ENCODE results near the gene IER5L.
"Not testable (repeated sequence)": the region's sequence is repeated elsewhere in the genome, so short reads cannot be mapped to it uniquely, and the experiment has no call there.

Gene IER5L

GRCh38 chr9:129178568-129179382, 714 bp upstream of the IER5L start:
- no peak for DNase-seq

- no peak for DNase-seq
Measured at GRCh38 chr9:129177443-129177790, 644 bp downstream of the IER5L start.

- DNase-seq, result no peak
Measured at GRCh38 chr9:129176701-129177442, 1.2 kb downstream of the IER5L start.

- DNase-seq, result peak; percentile 63
Measured at GRCh38 chr9:129175825-129176633, 2.0 kb downstream of the IER5L start.

GRCh38 chr9:129175515-129175824, 2.6 kb downstream of the IER5L start:
- no peak for DNase-seq

- DNase-seq, result peak; percentile 56
Measured at GRCh38 chr9:129174724-129175514, 3.1 kb downstream of the IER5L start.

GRCh38 chr9:129174102-129174723, 3.8 kb downstream of the IER5L start:
- DNase-seq, result peak; percentile 47

- no peak for DNase-seq
Measured at GRCh38 chr9:129173296-129174101, 4.6 kb downstream of the IER5L start.

GRCh38 chr9:129172816-129173215, 5.2 kb downstream of the IER5L start:
- no peak for DNase-seq

- no peak for DNase-seq
Measured at GRCh38 chr9:129171993-129172751, 5.9 kb downstream of the IER5L start.

GRCh38 chr9:129170229-129170628, 7.8 kb downstream of the IER5L start:
- no peak for DNase-seq

GRCh38 chr9:129166623-129167557, 11.2 kb downstream of the IER5L start:
- DNase-seq, result no peak

GRCh38 chr9:129165198-129165597, 12.9 kb downstream of the IER5L start:
- DNase-seq, result no peak

GRCh38 chr9:129164246-129164930, 13.7 kb downstream of the IER5L start:
- DNase-seq, result no peak

- DNase-seq, result no peak
Measured at GRCh38 chr9:129163753-129164152, 14.3 kb downstream of the IER5L start.

- not testable (repeated sequence) for DNase-seq
Measured at GRCh38 chr9:129163198-129163670, 14.8 kb downstream of the IER5L start.

GRCh38 chr9:129162497-129163197, 15.4 kb downstream of the IER5L start:
- DNase-seq, result no peak

- DNase-seq, result no peak
Measured at GRCh38 chr9:129161534-129161837, 16.6 kb downstream of the IER5L start.
